Left hindlimb (tissue), 1 donor: Measurements from ENCODE around the gene CLCN7.

Experiments
- DNase-seq: peaks from one replicate; pipeline ENCODE4 v3.0.0-alpha.2; 2018

CLCN7 gene

GRCh38 chr16:1460602-1461138 lies 14.2 kb downstream of the CLCN7 start:
- DNase-seq: no peak

GRCh38 chr16:1459967-1460366 lies 14.9 kb downstream of the CLCN7 start:
- no peak for DNase-seq

- DNase-seq: no peak
These were observed 15.9 kb downstream of the CLCN7 start for GRCh38 chr16:1458977-1459341.

DNA sequence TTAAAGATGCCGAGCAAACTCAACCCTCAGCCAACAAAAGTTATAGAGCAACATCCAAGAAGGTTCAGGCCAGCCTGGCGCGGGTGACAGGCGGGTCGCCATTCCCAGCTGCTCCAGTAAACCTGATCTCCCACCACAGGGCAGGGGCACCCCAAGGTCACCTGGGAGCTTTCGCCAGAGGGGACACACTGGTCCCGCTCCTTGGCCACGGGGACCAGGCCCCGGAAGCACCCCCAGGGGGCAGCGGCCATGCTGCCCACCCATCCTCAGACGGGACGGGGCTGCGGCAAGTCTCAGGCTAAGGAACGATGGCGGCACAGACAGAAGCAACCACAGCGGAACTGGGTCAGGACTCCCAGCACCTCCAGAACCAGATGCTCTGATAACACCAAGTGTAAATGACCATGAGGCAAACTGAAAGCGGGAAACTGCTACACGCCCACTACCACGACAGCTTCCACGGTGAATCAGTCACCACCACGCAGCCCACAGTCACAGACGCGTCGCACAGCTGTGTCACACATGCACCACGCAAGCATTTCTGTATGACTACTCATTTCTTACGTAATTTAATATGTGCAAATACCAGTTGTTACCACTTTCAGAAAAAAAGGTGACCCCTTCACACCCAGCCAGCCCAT lies 16.4 kb downstream of the CLCN7 start:
- no peak for DNase-seq

- DNase-seq: no peak
These were observed 17.2 kb downstream of the CLCN7 start for GRCh38 chr16:1457489-1458245.

GRCh38 chr16:1456951-1457350 lies 17.9 kb downstream of the CLCN7 start:
- no peak for DNase-seq

GRCh38 chr16:1455190-1456171 lies 19.3 kb downstream of the CLCN7 start:
- no peak for DNase-seq

- DNase-seq: no peak
These were observed 20.3 kb downstream of the CLCN7 start for GRCh38 chr16:1454561-1454960.

DNA sequence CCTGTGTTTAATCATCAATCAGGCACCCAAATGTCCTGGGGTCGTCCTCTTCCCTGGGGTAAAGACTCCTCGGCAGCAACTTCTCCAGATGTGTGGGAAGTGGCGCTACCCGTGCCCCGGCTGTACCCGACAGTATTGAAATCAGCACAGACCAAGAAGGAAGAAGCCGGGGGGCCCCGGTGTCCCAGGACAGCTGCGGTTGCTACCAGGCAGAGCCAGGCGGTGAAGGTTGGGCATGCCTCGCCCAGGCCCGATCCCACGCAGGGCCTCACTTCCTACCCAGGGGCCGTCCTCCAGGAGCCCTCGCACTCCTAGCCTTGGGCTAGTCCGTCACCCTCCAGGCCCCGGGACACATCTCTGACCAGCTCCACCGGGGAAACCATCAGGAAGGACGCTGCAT lies 21.5 kb downstream of the CLCN7 start:
- no peak for DNase-seq

DNA sequence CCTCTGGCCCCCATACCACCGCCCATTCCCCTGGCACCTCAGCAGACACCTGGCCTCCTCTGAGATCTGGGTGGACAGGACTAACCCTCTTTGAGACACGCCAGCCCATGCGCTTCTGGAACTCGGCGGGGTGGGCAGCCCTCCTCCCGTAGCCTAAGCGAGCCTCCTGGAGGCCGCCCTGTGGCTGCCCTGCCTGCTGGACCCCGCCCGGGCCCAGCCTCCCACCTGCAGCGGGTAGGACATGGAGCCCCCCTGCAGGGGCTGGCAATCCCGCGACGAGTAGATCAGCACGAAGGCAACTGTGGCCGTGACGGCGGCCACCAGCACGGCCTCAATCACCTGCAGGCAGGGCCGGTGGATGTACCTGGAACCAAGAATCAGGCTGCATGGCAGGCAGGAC lies 22.3 kb downstream of the CLCN7 start:
- no peak for DNase-seq

- no peak for DNase-seq
These were observed 23.0 kb downstream of the CLCN7 start for GRCh38 chr16:1451702-1452392.

DNA sequence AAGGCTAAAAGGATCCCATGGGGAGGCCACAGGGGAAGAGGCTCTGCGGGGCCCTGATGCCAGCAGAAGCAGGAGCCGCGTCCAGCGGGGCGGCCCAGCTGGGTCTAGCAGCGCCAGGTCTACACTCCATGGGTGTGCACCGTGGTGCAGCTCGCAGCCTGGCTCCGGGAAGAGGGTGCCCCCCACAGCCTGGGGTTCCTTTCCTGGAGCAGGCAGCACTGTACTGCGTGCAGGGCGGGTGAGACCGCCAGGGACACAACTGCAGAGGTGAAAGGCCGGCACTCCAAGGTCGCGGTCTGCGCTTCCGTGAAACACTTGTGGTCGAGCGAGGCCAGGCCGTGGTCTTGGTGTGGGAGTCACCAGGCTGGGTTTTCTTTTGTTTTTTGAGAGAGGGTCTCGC lies 24.0 kb downstream of the CLCN7 start:
- no peak for DNase-seq

DNA sequence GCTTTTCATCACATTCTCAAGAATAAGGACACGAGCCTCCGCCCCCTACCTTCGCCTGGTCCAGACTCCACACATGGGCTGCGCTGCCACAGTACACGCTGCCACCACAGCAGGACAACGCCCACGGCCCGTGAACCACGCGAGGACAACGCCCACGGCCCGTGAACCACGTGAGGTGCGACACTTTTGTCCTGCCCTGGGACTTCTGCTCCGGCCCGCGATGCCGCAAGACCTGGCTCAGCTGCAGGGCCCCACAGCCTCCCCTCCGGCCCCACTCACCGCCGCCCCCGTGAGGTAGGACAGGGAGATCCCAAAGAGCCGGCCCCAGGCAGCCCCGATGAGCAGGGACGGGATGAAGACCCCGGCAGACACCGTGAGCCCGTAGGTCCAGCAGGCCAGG lies 24.6 kb downstream of the CLCN7 start:
- DNase-seq: no peak

GRCh38 chr16:1449201-1449788 lies 25.5 kb downstream of the CLCN7 start:
- no peak for DNase-seq

DNA sequence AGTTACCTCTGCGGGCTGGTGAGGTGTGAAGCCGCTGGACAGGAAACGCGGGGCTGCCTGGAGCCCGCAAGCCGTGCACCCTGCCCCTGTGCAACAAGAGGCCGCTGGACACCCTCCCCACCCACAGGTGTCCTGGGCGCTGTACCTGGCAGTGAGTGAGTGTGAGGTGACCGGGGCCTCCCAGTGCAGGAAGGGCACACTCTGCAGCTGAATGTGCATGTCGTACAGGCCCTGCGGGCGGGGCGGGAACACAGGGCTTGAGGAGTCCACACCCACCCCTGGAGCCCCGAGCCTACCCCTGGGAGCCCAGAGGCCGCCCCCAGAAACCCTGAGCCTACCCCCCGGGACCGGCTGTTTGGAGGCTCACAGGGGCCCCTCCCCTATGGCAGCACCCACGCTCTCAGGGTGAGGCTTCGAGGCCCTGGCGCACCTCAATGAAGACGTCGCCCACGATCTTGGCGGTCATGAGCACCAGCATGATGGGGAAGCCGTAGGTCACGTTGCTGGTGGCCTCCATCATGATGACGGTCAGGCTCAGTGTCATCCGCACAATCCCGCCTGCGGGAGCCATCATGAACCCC lies 26.2 kb downstream of the CLCN7 start:
- no peak for DNase-seq

DNA sequence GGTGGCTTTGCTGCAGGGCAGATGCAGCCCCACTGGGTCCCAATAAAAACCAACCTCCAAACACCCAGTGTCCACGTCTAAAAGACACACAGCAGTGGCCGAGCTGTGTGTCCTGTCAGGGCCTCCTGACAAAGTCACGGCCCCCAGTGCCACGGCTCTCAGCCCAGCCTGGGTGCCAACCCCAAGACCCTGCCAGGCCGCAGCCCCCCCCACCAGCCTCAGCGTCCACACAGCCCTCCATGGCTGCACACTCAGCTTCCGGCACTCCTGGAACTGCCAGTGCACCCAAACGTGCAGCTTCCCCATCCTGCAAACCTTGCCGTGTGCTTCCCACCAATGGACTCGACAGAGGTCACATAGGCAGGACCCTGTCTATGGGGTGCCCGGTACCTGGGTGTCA lies 26.9 kb downstream of the CLCN7 start:
- no peak for DNase-seq

DNA sequence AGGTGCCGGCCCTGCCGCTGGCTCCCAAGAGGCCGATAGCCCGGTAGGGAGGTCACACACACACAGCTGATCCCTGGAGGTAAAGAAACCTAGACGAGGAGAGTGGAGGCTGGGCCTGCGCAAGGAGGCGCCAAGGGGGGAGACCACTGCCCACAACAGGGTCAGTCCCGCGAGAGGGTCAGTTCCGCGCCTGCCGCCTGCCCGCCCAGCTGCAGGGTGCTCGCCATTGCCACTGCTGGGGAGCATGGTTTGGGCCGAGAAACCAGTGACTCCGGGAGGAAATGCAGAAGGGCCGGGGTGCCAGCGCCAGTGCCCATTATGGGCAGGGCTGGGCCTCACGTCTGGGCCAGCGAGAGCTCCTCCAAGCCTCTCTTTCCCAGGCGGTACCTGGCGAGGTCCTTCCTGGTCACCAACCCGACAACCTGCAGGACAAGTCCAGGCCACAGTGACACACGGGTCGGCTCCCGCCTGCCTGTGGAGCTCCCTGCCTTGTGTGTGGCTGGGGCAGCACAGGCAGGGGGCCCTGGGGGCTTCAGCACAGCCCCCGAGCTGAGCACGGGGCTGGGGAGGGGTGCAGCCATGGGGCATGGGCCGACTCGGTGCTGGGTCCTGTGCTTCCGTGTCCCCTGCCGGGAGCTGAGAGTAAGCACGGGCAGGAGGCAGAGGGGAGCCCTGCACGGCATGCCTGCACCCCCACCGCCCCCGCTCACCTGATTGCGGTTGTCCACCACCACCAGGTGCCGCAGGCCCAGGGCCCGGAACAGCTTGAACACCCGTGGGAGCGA lies 28.3 kb downstream of the CLCN7 start:
- DNase-seq: no peak

GRCh38 chr16:1445518-1446203 lies 29.2 kb downstream of the CLCN7 start:
- DNase-seq: no peak

DNA sequence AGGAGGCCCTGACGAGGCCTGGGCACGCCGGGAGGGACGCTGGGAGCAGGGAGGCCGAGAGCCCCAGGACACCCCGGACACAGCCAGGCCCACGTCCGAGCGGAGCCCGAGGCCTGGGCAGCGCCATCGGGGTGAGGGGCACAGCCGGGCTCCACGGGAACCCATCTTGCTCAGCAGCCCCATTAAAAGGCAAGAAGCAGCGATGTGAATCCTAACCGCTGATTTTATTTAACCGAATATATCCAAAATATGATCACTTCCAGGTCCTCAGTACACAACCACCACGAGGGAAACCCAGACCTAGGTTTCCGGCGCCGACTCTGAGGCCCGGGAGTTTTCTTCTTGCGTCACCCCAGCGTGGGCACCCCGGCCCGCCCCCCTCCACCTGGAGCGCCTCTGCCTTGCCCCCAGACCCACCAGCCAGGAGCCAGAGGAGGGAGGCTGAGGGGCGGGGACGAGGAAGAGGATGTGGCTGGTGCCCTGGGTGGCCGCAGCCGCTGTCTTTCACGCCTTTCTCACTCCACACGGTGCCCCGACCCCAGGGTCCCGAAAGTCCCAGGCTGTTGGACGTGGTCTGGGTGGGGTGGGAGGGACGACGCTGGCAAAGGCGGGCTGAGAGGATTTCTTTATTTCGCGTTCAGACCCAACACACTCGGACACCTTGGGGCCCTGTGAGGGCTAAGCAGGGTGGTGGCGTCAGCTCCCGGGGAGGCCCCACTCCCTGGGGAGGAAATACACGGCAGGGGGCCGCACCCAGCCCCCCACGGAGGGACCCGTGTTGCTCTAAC lies 29.9 kb downstream of the CLCN7 start:
- DNase-seq: no peak
